GM19193 (cell line): ENCODE measurements around the gene DMRTB1.

ENCODE experiments used
- POLR2A ChIP-seq: IDR thresholded peaks from 4 replicates; pipeline ENCODE4 v1.6.1; 2011; ENCODE audit not compliant: insufficient read depth, insufficient read length; ENCODE audit errors: extremely low read depth

DMRTB1 gene

DNA sequence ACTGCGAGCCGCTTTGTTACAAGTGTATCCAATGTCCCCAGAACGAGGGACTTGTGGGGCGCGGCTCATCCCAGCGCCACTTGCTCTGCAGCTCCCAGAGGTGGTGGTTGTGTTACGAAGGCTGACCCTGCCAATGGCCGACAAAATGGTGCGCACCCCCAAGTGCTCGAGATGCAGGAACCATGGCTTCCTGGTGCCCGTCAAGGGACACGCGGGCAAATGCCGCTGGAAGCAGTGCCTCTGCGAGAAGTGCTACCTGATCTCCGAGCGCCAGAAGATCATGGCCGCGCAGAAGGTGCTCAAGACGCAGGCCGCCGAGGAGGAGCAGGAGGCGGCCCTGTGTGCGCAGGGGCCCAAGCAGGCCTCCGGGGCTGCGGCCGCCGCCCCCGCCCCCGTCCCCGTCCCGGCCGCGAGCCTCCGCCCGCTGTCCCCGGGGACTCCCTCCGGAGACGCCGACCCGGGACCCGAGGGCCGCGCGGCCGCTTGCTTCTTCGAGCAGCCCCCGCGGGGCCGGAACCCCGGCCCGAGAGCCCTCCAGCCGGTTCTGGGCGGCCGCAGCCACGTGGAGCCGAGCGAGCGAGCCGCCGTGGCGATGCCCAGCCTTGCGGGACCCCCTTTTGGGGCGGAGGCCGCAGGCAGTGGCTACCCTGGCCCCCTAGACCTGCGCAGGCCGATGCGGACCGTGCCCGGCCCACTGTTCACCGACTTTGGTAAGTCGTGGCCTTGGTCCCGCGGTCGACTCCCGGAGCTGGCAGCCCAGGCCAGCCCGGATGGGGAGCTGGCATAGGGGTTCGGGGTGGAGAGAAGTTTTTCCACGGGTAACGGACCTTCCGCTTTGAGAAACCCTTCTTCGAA lies at the start of gene DMRTB1:
DMRTB1 (plus strand) TSS at position 79 of the 855 bp plus-strand sequence; CDS start at position 134, 55 bp downstream.
- TF ChIP-seq POLR2A: no peak

DNA sequence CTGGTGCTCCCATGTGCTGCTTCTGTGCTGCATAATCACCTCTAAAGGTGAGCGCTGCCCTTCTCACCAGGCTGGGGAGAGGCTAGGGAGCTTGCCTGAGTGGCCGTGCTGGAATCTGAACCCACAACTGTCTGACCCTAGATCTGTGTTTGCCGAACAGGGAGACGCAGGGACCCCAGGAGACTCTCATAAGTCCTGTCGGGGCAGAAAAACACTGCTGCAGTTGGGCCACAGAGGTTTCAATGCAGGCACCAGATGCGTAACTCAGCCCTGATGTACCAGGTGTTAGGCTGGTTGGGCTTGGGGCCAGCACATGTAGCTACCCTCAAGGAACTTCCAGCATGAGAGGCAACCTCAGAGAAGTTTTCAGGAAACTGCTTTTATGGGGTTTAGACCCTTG lies 49.5 kb upstream of the DMRTB1 start:
- no peak for TF ChIP-seq POLR2A

DNA sequence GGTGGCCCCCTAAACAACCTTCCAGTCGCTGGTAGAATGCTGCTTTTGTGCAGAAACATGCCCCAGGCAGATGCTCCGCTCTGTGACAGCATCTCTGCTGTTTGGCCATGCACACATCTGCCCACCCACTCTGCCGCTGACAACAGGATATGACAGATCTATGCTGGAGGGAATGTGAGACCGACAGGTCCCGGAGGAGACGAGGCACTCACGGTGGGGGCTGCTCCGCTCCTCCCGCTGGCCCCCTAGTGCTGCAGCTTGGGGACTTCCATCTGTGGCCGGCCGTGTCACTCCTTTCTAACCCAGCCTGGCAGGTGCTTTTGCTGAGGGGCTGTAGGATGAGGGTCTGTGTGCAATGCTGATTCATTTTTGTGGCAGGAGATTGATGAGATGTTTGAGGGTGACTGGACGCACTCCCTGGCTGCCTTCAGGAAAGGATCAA lies 49.1 kb upstream of the DMRTB1 start:
- no peak for TF ChIP-seq POLR2A

DNA sequence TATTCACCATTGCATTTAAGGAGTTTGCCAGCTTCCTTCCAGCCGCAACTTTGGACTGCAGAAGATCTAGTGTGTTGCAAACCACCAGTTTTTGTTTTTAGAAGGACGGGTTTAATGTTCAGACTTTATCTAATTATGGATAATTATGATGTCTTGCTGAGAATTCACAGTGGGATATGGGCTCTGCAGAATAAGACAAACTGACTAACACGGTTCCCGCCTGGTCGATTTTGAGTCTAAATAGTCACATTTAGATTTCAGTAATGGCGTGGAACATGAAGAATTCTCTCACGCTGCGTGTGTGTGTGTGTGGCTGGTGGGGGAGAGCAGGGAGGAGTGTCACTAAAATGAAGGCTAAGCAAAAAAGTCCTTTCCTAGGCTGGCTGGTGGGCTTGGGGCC lies 48.5 kb upstream of the DMRTB1 start:
- no peak for TF ChIP-seq POLR2A

DNA sequence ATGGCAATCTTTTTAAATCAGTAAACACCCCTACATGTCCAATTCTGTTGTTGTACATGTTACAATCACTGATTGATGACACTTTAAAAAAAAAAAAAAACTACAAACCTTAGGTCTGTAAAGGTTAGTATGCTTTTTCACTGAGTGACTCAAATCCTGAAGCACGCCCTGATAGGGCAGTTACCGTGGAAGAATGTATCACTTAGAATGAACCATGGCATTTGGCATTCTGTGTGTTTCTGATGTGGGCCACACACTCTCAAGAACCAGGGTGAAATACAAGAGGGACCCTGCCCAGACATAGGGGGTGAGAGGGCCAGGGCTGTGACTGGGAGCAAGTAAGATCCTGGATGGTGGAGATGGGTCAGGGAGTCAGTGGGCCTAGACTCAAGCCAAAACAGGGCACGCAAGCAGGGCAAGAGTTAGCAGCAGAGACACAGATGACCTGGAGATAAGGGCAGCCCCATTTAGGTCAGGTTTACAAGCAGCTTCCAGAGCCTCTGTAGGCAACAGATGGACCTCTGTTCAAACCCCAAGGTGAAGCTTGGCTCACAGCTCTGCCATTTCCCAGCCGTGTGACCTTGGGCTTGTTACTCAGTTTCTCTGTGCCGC lies 47.6 kb upstream of the DMRTB1 start:
- no peak for TF ChIP-seq POLR2A

DNA sequence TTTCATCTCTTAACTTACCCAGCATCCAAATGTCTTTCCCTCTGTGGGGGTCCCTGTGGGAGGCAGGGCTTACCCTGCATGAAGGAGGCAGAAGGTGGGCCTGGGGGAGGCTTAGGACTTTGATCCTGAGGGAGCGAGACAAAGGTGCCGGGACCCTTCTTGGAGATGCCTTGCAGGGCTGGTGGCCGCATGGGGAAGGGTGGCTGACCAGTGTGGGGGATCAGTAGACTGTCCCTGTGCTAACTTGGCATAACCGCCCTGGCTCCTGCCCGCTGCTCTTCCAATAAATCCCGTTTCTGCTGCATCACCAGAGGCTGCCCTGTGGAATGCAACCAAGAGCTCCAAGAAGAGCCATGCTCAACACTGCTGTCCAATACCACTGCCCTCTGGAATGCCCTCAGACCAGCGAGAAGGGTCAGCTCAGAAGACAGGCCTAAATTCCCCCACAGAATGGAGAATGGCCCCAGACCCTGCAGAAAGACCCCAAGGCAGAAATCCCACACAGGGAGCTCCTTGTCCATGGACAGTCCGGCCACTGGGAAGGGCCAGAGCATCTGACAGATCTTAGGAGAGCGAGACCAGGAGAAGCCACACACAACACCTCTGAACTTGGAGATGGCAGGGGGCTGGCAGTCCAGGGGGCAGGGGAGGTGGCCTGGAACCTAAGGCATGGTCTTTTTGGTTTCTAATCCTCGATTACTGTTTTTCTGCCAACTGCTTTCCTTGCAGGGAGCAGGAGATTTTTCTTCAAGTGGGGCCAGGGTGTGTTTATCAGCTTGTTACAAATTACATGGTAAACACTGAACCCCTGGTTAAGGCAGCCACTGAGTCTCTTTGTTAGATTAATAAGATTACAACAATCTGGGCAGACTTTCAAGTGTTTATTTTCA lies 46.7 kb upstream of the DMRTB1 start:
- no peak for TF ChIP-seq POLR2A

DNA sequence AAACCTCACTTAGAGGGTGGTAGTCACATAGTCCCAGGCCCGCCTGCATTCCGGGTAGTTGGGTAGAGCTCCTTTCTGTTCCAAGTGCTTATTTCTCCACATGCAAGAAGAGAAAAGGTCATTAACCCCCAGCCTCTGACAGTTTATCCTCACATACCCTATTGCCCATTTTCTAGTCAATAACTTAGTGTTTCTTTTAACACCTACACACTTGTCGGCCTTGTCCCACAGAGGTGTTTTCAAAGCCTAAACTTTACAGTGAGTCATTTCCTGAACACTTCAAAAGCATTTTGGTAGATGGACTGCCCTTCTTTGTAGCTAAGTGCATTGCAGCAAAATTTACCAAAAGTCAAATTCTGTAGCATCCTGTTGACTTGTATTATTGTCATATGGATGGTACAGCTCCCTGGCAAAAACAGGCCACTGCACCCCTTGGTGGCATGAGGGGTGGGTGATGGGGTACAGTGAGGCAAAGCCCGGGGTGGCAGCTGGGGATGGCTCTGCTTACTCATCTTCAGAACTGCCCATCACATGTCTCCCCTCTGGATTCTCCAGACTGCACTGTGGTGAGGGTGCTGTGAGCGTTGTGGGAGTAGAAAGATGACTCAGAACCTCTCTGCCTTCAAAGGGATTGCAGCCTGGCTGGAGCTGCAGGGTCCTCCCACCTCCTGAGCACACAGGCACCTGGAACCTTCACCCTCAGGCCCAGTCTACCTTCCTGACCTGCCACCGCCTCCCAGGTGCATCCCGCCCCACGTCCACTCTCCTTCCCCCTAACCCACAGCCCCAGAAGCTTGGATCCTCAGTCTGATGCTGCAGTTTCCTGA lies 45.8 kb upstream of the DMRTB1 start:
- TF ChIP-seq POLR2A: no peak

DNA sequence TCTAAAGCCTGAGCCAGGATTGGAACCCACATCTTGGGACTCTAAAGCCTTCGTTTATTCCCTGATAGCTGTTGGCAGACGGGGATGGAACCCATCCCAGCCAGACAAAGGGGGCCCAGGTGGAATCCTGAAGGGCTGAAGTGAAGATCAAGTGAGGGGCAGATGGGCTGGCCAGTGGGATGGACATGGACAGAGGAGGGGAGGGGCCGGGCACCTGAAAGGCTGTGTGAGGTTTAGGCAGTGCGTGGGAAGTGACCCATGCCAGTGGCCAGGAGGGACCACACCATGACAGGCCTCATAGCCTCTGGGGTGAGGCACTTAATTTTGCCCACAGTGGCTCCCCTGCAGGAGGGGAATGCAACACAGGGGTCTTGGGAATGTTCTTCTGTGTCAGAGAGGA lies 44.6 kb upstream of the DMRTB1 start:
- TF ChIP-seq POLR2A: no peak

DNA sequence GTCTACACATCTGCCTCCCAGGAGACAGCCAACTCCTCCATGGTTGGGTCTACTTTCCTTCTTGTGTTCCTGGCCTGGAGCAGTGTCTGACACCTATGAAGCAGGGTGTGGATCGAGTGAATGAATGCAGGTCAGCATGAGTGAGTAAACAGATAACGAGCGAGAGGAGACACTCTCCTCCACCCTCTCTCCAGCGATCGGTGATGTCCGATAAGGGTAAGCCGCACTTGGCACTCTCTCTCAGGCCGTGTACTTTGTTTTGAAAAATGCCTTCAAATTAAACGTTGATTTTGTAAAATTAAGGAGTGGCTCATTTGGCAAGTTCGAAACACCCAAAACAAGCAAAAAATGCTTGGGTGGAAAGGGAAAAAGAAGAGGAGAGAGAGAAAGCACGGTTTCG lies 43.8 kb upstream of the DMRTB1 start:
- no peak for TF ChIP-seq POLR2A

DNA sequence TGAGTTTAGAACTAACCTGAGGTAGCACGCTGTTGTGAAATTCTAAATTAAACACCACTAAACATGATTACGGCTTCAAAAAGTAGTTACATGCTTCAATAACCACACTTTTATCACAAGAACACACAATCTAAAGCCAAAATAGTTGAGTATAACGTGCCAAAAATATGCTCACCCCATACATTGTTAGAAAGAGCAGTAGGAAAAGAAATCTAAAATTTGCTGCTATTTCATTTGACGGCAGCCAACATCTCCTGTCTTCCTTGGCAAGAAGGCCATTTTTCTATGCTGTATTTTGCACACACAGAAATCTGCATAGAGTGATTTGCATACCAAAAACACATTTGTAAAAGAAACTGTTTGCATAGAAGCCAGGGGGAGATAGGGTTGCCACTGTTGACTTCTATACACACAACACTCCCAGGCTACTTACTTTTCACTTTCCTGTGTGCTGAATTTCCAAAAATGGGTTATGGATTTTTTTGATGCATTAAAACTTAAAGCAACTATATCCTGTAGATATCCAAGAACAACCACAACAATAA lies 42.9 kb upstream of the DMRTB1 start:
- TF ChIP-seq POLR2A: no peak

DNA sequence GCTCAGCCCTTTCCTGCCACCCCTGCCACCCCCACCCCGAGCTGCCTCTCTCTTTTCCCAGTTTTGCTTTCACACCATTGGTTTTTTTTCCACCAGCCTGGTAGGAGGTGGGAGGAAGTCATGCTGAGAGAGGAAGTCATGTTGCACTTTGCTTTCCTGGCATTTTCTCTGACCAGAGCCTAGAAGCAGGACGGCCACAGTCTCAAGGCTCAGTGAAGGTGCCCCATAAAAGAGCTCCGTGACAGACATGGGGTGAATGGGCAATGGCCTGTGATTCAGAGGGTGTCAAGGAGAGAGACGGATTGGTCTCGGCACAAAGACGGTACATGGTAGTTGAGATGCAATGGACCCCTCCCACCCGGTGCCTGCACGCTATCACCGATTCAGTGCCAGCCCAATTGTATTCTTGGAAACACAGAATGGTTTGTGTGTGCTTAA lies 42.1 kb upstream of the DMRTB1 start:
- TF ChIP-seq POLR2A: no peak

DNA sequence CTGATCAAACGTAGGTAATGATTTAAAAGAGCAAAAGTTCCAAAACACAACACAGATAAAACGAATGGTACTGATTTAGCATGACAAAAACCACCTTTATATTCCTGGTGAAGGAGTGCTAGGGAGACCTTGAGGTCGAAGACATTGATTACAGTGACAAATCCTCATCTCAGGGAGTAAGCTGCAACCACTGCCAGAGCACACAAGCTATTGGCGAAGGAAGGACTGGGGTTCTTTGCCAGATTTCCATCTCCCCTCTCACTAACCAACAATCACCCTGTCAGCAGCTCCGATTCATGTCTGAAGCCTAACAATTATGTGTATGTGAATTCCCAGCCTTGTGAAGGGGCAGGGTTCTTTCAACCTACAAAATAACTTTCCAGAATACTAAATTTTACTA lies 40.2 kb upstream of the DMRTB1 start:
- TF ChIP-seq POLR2A: no peak

DNA sequence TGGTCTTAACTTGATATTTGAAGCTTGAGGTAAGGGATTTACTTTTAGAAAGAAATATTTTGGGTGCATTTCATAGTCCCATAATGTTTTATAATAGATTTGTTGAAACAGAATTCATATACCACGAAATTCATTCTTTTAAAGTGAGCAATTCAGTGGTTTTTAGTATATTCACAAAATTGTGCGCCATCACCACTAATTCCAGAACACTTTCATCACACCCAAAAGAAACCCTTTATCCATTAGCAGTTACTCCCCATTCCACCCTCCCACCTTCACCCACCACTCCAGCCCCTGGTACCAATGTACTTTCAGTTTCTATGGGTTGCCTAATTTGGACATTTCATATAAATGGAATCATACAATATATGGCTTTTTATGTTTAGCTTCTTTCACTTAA lies 38.9 kb upstream of the DMRTB1 start:
- no peak for TF ChIP-seq POLR2A

DNA sequence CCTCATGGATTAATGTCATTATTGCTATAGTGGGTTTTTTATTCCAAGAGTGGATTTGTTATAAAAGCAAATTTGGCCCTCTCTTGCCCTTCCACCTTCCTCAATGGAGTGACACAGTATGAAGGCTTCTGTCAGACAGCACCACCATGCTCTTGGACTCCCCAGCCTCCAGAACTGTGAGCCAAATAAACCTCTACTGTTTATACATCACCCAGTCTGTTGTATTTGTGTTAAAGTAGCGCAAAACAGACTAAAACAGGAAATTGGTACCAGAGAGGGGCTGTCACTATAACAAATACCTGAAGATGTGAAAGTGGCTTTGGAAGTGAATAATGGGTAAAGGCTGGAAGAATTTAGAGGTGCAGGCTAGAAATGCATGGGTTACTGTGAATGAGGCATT lies 38.0 kb upstream of the DMRTB1 start:
- TF ChIP-seq POLR2A: no peak
